Glutamatergic neuron (in vitro differentiated cells): ENCODE results near the gene SLC38A9. TPM values are rescaled to one million over a fixed set of nuclear protein-coding genes. Genes with fewer than 3 reads are reported as not detected.
A peak's percentile ranks its signal among the peaks of the same experiment; 100 is the strongest.

Experiments
- DNase-seq: peaks from one replicate; pipeline ENCODE4 v3.0.0; 2022
- H3K27ac Mint-ChIP-seq: one replicate; pipeline ENCODE4 v1.8.0; 2020; ENCODE audit warnings: mild to moderate bottlenecking, mixed read lengths, inconsistent platforms; ENCODE audit not compliant: unreplicated experiment
- H3K27me3 Mint-ChIP-seq: one replicate; pipeline ENCODE4 v1.8.0; 2020; ENCODE audit warnings: mild to moderate bottlenecking, moderate library complexity, mixed read lengths, inconsistent platforms; ENCODE audit not compliant: unreplicated experiment
- H3K36me3 Mint-ChIP-seq: one replicate; pipeline ENCODE4 v1.8.0; 2020; ENCODE audit warnings: mild to moderate bottlenecking, mixed read lengths, inconsistent platforms; ENCODE audit not compliant: unreplicated experiment
- H3K4me1 Mint-ChIP-seq: one replicate; pipeline ENCODE4 v1.8.0; 2020; ENCODE audit warnings: mild to moderate bottlenecking, low read depth, mixed read lengths, inconsistent platforms; ENCODE audit not compliant: unreplicated experiment
- H3K4me3 Mint-ChIP-seq: one replicate; pipeline ENCODE4 v1.8.0; 2020; ENCODE audit warnings: mild to moderate bottlenecking, mixed read lengths, inconsistent platforms; ENCODE audit not compliant: unreplicated experiment
- H3K9me3 Mint-ChIP-seq: one replicate; pipeline ENCODE4 v1.8.0; 2020; ENCODE audit warnings: mild to moderate bottlenecking, moderate library complexity, mixed read lengths, inconsistent platforms; ENCODE audit not compliant: unreplicated experiment
- CTCF ChIP-seq: fragments of 200-600 bp; sonication (generic); IDR thresholded peaks from one replicate; pipeline ENCODE4 v1.5.0; 2021; ENCODE audit not compliant: partially characterized antibody, unreplicated experiment
- total RNA-seq: library from RNA; stranded (reverse); fragmentation: NEBNext Ultra II Directional; extraction: Animal tissue kit (Norgen Biotek cat#: 25700); gene quantifications from one replicate; pipeline ENCODE4 v1.2.1, GENCODE V29; 2021; ENCODE audit not compliant: unreplicated experiment

Gene SLC38A9
- total RNA-seq, 1 donor from 2014 or later, result 40.1 TPM

GRCh38 chr5:55713871-55714270 lies 1.7 kb upstream of the SLC38A9 start:
- Mint-ChIP-seq H3K9me3 (peaks cover 9% of the 10 kb centered on the region), H3K4me1 (peaks cover 3% of the 10 kb centered on the region), H3K36me3 (peaks cover 6% of the 10 kb centered on the region), H3K27ac (no peak overlapping the region), H3K27me3 (peaks cover 4% of the 10 kb centered on the region), H3K4me3 (no peak overlapping the region)
- DNase-seq, result no peak
- TF ChIP-seq CTCF, result no peak

GRCh38 chr5:55711507-55712022 lies 559 bp downstream of the SLC38A9 start:
- Mint-ChIP-seq H3K27ac (peak overlapping the region; percentile 91), H3K36me3 (peaks cover 1% of the 10 kb centered on the region), H3K4me3 (peak overlapping the region; percentile 99), H3K4me1 (peaks cover 3% of the 10 kb centered on the region), H3K27me3 (peaks cover 4% of the 10 kb centered on the region), H3K9me3 (peaks cover 3% of the 10 kb centered on the region)
- no peak for TF ChIP-seq CTCF
- DNase-seq, result no peak

- H3K4me1 Mint-ChIP-seq, result peaks cover 3% of the 10 kb centered on the region
- H3K27ac Mint-ChIP-seq, result no peak overlapping the region
- peaks cover 3% of the 10 kb centered on the region for H3K9me3 Mint-ChIP-seq
- no peak for TF ChIP-seq CTCF
- H3K36me3 Mint-ChIP-seq, result no peaks in the 10 kb centered on the region
- DNase-seq, result no peak
- H3K27me3 Mint-ChIP-seq, result peaks cover 6% of the 10 kb centered on the region
- no peak overlapping the region for H3K4me3 Mint-ChIP-seq
Observed at GRCh38 chr5:55708732-55709131, 3.4 kb downstream of the SLC38A9 start.

- H3K36me3 Mint-ChIP-seq, result no peaks in the 10 kb centered on the region
- H3K9me3 Mint-ChIP-seq, result no peaks in the 10 kb centered on the region
- no peaks in the 10 kb centered on the region for H3K4me1 Mint-ChIP-seq
- H3K27ac Mint-ChIP-seq, result no peak overlapping the region
- no peak for DNase-seq
- peaks cover 2% of the 10 kb centered on the region for H3K27me3 Mint-ChIP-seq
- no peak overlapping the region for H3K4me3 Mint-ChIP-seq
- TF ChIP-seq CTCF, result no peak
Observed at GRCh38 chr5:55706230-55706629, 5.9 kb downstream of the SLC38A9 start.

GRCh38 chr5:55702598-55703345 lies 9.4 kb downstream of the SLC38A9 start:
- Mint-ChIP-seq H3K27ac (no peak overlapping the region), H3K4me1 (no peaks in the 10 kb centered on the region), H3K36me3 (peaks cover 7% of the 10 kb centered on the region), H3K9me3 (no peaks in the 10 kb centered on the region), H3K27me3 (peaks cover 2% of the 10 kb centered on the region), H3K4me3 (no peak overlapping the region)
- DNase-seq, result no peak
- TF ChIP-seq CTCF, result no peak
